Astrocyte of the hippocampus (primary cell): ENCODE results near the gene PSPN.
A peak's percentile ranks its signal among the peaks of the same experiment; 100 is the strongest.
"Not testable (repeated sequence)": the region's sequence is repeated elsewhere in the genome, so short reads cannot be mapped to it uniquely, and the experiment has no call there.

Source experiments
- DNase-seq: peaks from one replicate; pipeline ENCODE4 v3.0.0; 2011; ENCODE audit warnings: low read depth, low spot score

PSPN gene

GRCh38 chr19:6402837-6403608, 27.3 kb upstream of the PSPN start:
- peak; percentile 82 for DNase-seq

- DNase-seq, result no peak
Observed at GRCh38 chr19:6402058-6402457, 26.3 kb upstream of the PSPN start.

DNA sequence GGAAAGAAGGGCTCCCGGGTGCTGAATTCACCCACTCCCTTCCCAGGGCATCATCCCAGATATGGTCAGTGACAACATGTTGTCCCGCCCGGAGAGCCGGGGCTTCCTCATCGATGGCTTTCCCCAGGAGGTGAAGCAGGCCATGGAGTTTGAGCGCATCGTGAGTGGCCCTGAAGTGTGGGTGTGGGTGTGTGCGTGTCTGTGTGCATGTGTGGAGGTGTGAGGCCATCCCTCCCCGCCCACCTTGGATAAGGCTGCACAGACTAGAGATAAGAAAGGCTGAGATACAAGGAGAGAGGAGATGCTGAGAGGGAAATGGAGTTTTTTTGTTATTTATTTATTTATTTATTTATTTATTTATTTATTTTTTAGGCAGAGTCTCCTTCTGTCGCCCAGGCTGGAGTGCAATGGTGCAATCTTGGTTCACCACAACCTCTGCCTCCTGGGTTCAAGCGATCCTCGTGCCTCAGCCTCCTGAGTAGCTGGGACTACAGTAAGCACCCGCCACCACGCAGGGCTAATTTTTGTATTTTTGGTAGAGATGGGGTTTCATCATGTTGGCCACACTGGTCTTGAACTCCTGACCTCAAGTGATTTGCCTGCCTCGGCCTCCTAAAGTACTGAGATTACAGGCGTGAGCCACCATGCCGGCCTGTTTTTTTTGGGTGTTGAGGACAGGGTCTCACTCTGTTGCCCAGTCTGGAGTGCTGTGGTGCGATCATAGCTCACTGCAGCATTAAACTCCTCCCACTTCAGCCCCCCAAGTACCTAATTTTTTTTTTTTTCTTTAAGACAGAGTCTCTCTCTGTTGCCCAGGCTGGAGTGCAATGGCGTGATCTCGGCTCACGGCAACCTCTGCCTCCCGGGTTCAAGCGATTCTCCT, 24.6 kb upstream of the PSPN start:
- not testable (repeated sequence) for DNase-seq

GRCh38 chr19:6396305-6396704, 20.6 kb upstream of the PSPN start:
- DNase-seq, result no peak

- DNase-seq, result no peak
Observed at GRCh38 chr19:6394831-6395230, 19.1 kb upstream of the PSPN start.

GRCh38 chr19:6393983-6394412, 18.3 kb upstream of the PSPN start:
- DNase-seq, result no peak

GRCh38 chr19:6393074-6393982, 17.6 kb upstream of the PSPN start, which contains the start of gene GTF2F1:
TSS of gene GTF2F1 (minus strand) at chr19:6393164. CDS start at chr19:6392995, 169 bp downstream.
- DNase-seq, result peak; percentile 98

DNA sequence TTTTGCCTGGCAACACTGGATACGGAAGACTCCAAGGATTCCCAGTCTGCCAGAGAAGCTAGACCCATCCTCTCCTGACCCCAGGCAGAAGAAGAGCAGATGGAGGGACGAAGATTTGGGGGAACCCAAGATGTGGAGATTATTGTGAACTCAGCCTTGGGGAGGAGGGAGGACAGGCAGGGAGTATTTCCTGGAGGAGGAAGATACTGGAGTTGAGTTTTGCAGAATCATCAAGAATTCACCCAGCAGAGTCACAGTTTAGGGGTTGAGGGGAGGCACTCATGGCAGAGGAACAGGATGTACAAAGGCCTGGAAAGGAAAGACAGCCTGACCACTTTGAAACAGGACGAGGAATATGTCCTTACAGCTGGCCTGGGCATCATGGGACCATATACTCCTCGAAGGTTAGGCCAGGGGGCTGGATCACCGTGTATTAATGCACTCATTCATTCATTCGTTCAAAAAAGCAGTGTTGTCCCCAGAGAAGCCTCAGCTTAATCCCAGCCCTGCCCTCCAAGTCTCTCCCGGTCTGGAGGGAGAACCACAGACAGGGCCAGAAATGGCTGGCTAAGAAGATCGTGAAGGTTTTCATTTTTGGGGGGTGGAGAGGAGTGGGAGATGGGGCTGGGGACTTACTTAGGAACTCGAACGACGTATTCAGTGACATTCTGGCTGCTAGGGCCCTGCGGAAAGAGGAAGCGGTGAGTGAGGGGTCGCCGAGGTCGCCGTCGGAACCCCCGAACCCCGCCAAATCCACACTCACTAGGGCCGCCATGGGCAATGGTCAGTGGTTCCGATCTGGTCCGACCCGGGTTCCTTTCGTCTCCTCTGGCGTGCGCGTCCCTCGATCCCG, 16.7 kb upstream of the PSPN start:
- DNase-seq, result no peak

DNA sequence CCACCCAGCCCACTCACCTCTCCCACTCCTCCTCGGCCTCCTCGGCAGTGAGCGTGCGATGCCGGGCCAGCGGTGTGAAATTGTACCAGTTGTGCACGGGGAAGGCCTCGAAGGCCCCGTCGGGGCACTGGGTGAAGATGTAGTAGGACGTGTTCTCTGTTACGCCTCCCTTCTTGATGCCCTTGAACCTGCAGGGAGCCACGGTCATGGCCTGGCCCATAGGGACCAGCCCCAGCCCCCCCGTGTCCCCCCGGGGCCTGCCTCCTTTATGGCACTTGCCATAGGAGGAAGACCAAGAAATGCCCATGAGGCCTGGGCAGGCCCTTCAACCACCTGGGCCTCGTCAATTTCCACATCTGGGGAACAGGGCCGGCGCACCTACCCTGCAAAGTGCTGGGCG, 11.6 kb upstream of the PSPN start:
- DNase-seq, result no peak

DNA sequence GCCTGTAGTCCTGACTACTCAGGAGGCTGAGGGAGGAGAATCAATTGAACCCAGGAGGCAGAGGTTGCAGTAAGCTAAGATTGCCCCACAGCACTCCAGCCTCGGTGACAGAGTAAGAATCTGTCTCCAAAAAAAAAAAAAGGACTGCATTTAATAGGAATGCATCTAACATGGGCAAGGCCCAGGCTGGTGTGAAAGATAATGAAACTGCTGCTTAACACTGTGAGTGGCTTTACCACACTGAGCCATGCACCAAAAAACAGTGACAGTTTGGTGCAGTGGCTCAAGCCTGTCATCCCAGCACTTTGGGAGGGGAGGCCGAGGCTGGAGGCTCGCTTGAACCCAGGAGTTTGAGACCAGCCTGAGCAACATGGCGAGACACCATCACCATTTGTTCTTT, 8.6 kb upstream of the PSPN start:
- no peak for DNase-seq

DNA sequence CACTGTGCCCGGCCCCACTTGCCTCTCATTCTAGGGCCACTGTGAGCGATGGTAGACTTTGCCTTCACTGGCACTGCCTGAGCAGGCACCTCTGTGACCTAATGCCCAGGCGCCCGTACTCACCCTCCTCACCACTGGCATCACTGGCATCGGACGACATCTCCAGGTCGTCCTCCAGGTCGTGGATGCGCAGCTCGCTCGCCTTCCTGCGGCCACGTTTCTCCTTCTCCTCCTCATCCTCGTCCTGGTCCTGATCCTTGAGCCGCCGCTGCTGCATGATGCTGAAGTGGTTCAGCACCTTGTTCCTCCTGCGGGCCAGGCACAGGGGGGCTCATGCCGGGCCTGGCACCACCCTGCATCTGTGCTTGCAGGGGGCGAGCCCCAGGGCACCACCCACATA, 7.5 kb upstream of the PSPN start:
- DNase-seq, result no peak

DNA sequence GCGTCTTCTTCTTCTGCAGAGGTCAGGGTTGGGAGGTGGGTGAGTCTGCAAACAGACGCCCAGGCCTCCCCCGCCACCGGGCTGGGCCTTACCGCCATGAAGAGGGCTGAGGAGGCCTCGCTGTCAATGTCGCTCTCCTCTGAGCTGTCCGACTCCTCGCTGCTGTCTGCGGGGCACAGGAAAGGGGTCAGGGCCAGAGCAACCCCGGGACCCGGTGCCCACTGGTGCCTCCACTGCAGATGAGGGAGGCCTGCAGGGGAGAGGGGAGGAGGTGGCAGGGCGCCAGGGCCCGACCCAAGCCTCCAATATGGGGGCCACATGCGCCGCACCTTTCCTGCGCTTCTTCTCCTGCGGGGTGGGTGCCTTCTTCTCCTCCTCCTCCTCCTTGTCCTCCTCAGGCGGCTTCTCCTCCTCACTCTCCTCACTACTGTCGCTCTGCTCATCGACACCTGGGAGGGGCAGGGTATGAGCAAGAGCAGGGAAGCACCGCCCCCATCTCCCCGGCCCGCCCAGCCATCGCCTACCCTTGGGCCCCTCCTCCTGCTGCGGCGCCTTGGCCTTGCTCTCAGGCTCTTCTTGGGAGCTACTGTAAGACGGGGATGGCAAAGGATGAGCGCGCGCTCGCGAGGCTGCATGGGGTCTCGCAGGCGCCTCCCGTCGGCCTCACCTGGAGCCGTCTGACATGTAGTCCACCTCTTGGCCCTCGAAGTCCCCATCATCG, 5.5 kb upstream of the PSPN start:
- DNase-seq, result no peak

GRCh38 chr19:6379744-6380143, 4.0 kb upstream of the PSPN start:
- no peak for DNase-seq

GRCh38 chr19:6378486-6378885, 2.8 kb upstream of the PSPN start:
- no peak for DNase-seq

DNA sequence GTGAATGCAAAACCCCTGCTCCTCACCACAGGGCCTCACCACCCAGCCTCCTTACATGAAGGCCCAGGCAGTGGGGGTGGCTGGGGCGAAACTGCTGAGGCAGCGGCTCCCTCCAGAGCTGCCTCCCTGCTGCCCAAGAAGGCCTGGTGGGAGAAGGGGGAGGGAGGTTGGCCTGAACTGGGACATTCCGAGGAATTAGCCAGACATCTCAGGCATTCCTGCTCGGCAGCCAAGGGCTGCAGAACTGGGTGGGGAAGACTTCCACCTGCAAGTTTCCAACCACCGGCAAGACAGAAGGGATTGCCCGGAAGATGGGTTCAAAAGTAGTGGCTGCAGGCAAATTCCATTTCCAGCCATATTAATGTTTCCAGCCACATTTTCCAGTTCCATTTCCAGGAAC, 2.3 kb upstream of the PSPN start:
- DNase-seq, result peak; percentile 90

DNA sequence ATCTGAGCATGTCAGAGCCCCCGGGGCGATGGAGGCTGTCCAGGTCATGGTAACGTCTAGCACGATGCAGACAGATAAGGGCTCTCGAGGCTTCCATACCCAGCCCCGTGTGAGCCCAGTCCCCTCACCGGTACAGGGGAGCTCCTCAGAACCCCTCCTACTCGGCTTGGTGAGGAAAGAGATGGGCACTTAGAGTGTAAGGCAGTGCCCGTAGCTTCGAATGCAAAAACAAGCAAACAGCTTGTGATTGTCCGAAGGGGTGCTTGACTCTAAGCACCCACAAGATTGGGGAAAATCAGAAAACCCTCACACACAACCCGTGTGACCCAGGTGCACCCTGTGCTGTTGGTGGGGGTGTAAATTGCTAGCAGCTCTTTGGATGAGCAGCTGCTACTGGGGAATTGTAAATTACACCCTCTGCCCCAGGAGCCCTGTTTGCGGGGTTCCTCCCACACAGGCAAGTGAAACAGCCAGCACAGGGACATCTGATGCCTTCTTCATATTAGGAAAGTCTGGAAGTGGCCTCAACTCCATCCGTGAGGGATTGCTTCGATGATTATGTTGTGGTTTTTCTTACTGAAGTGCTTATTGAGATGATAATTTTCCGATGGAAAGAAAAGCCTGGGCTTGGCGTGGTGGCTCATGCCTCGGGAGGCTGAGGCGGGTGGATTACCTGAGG, 918 bp upstream of the PSPN start:
- no peak for DNase-seq

GRCh38 chr19:6374711-6375410, 872 bp downstream of the PSPN start:
- no peak for DNase-seq

DNA sequence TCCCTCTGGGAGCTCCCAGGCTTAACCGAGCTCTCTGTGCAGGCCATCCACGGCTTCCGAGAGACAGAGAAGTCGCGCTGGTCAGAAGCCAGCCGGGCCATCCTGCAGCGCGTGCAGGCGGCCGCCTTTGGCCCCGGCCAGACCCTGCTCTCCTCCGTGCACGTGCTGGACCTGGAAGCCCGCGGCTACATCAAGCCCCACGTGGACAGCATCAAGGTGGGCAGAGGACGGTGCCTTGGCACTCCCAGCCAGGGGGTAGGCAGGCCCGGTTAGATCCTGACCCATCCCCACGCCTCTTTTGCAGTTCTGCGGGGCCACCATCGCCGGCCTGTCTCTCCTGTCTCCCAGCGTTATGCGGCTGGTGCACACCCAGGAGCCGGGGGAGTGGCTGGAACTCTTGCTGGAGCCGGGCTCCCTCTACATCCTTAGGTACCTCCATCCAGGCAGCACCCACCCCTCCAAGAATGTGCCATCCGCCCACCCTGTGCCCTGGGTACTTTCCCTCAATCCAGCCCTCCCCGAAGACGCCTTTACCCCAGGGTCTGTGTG, 1.5 kb downstream of the PSPN start:
- DNase-seq, result no peak

DNA sequence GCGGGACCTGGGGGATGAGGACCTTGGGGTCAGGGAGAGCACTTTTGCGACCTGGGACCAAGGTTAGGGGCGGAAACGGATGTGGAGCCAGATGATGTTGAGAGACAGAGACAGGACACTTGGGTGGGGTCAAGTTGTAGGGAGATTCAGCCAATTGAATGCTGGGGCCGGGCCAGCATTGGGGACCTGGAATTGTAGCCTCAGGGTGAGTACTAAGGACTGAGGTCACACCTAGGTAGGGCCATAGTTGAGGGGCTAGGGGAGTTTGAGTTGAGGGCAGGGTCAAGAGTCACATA, 2.0 kb downstream of the PSPN start:
- no peak for DNase-seq
